HFFc6 (cell line): Measurements from ENCODE around the gene PIWIL1. TPM values are rescaled to one million over a fixed set of nuclear protein-coding genes. Genes with fewer than 3 reads are reported as not detected.

Experiments
- DNase-seq: peaks from one replicate; pipeline ENCODE4 v3.0.0-alpha.2; 2018
- H3K27ac Mint-ChIP-seq: 2 replicates; pipeline ENCODE4 v1.8.0; 2020; ENCODE audit warnings: mild to moderate bottlenecking, mixed read lengths
- H3K27me3 Mint-ChIP-seq: 2 replicates; pipeline ENCODE4 v1.8.0; 2021; ENCODE audit warnings: mild to moderate bottlenecking, moderate library complexity, mixed read lengths; ENCODE audit not compliant: insufficient read depth
- H3K36me3 Mint-ChIP-seq: 2 replicates; pipeline ENCODE4 v1.8.0; 2021; ENCODE audit warnings: low read depth, mixed read lengths
- H3K4me1 Mint-ChIP-seq: 2 replicates; pipeline ENCODE4 v1.8.0; 2020; ENCODE audit warnings: low read depth, mixed read lengths
- H3K4me3 Mint-ChIP-seq: 2 replicates; pipeline ENCODE4 v1.8.0; 2020; ENCODE audit warnings: mild to moderate bottlenecking, moderate library complexity, mixed read lengths
- H3K9me3 Mint-ChIP-seq: 2 replicates; pipeline ENCODE4 v1.8.0; 2020; ENCODE audit warnings: mild to moderate bottlenecking, mixed read lengths
- total RNA-seq, 6 experiments: library from RNA; stranded (reverse); fragmentation: NEBNext Ultra II Directional; extraction: Animal tissue kit (Norgen Biotek cat#: 25700); gene quantifications; 2 replicates in 1 of 6; 3 replicates in 5 of 6; pipeline ENCODE4 v1.2.3, GENCODE V29; 2021
- TF ChIP-seq, protein P1 (sequence below): fragments of 200-600 bp; sonication (generic); IDR thresholded peaks from 2 replicates; pipeline ENCODE4 v1.5.0; 2021; ENCODE audit warnings: antibody characterized with exemption, mild to moderate bottlenecking

PIWIL1 gene
- total RNA-seq, 6 experiments from 2014 or later: not detected

DNA sequence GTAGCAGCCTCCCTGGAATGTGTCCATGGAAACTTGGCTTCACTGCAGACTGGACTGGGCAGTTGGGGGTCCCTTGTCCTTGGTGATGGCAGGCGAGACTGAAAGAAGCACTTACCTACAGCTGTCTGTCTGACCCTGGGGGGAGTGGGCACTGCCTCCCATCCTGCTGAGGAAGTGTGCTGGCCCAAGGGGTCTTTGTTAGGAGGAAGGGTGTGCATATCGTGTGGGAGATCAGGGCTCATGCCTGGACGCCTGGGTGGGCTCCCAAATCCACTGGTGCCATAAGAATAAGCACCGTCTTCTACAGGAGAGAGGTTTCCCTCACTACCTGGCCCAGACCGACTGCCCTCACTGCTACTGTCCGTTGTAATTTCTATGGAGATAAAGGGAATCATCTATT lies 81.4 kb downstream of the PIWIL1 start:
- Mint-ChIP-seq H3K4me3 (no peak overlapping the region), H3K36me3 (peaks cover 18% of the 10 kb centered on the region), H3K27ac (no peak overlapping the region), H3K4me1 (no peaks in the 10 kb centered on the region), H3K27me3 (peaks cover 4% of the 10 kb centered on the region; the same call in 1 of the 2 replicates), H3K9me3 (peaks cover 72% of the 10 kb centered on the region)
- TF ChIP-seq, protein P1, sequence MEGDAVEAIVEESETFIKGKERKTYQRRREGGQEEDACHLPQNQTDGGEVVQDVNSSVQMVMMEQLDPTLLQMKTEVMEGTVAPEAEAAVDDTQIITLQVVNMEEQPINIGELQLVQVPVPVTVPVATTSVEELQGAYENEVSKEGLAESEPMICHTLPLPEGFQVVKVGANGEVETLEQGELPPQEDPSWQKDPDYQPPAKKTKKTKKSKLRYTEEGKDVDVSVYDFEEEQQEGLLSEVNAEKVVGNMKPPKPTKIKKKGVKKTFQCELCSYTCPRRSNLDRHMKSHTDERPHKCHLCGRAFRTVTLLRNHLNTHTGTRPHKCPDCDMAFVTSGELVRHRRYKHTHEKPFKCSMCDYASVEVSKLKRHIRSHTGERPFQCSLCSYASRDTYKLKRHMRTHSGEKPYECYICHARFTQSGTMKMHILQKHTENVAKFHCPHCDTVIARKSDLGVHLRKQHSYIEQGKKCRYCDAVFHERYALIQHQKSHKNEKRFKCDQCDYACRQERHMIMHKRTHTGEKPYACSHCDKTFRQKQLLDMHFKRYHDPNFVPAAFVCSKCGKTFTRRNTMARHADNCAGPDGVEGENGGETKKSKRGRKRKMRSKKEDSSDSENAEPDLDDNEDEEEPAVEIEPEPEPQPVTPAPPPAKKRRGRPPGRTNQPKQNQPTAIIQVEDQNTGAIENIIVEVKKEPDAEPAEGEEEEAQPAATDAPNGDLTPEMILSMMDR: no peak
- no peak for DNase-seq

DNA sequence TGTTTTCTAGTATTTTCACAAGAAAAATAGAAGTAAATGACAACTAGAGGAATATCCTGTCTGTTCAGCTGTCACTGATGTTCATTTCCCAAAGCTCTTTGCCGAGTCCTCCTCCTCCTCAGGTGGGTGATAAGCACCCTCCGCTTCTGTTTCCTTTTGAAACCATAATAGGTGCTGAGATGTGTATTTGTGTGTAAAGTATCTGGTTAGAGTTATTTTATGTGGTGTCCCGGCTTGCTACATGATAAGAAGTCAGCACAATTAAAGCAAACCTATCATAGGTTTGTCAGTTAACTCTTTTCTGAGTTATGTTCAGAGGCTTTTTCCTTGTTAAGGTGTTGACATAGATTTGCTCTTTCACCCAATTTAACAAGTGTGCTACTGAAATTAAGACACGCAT lies 82.4 kb downstream of the PIWIL1 start:
- no peak for DNase-seq

GRCh38 chr12:130421896-130422295 lies 84.2 kb downstream of the PIWIL1 start:
- TF ChIP-seq, protein P1: no peak
- Mint-ChIP-seq H3K9me3 (peaks cover 82% of the 10 kb centered on the region), H3K36me3 (peaks cover 18% of the 10 kb centered on the region)

More for the DNA sequence above, 82.4 kb downstream of the PIWIL1 start:
- peaks cover 4% of the 10 kb centered on the region; the same call in 1 of the 2 replicates for H3K27me3 Mint-ChIP-seq
- no peak overlapping the region for H3K4me3 Mint-ChIP-seq
- H3K4me1 Mint-ChIP-seq: no peaks in the 10 kb centered on the region
- H3K36me3 Mint-ChIP-seq: peaks cover 18% of the 10 kb centered on the region
- H3K9me3 Mint-ChIP-seq: peaks cover 70% of the 10 kb centered on the region
- no peak overlapping the region for H3K27ac Mint-ChIP-seq
- TF ChIP-seq, protein P1: no peak

More at GRCh38 chr12:130421896-130422295, 84.2 kb downstream of the PIWIL1 start:
- Mint-ChIP-seq H3K27ac (no peak overlapping the region), H3K4me1 (no peaks in the 10 kb centered on the region), H3K4me3 (no peak overlapping the region), H3K27me3 (peaks cover 2% of the 10 kb centered on the region; the same call in 1 of the 2 replicates)
- DNase-seq: no peak

Other genes with a start within 250 kb of the PIWIL1 start
- not detected for gene FZD10, start 175.4 kb upstream of the PIWIL1 start, total RNA-seq